CD4-positive, alpha-beta T cell (primary cell): ENCODE measurements around the gene F7. TPM values are rescaled to one million over a fixed set of nuclear protein-coding genes. Genes with fewer than 3 reads are reported as not detected.

Source experiments
- ATAC-seq: fragments of 200-7000 bp; cut with Tn5 transposase; one replicate; pipeline ENCODE4 v1.10.0; 2022; ENCODE audit warnings: mild to moderate bottlenecking; ENCODE audit not compliant: poor library complexity
- CTCF ChIA-PET: fragments of 350-600 bp; sonication (Branson Sonifier 250); formaldehyde crosslinking; loops from one replicate; lab custom pipeline; 2021; ENCODE audit warnings: antibody characterized with exemption, inconsistent platforms; lab: Charles Lee
- POLR2A ChIA-PET: fragments of 350-600 bp; sonication (Branson Sonifier 250); formaldehyde crosslinking; loops from one replicate; lab custom pipeline; 2021; ENCODE audit warnings: antibody characterized with exemption, inconsistent platforms; lab: Charles Lee
- DNase-seq, 14 experiments: peaks; one replicate each; pipeline ENCODE4 v3.0.0-alpha.2; 2013 to 2020; ENCODE audit warnings: mixed read lengths in 2 of 14
- H3K27ac ChIP-seq, 2 donors: one replicate each; pipeline versions ENCODE4 v1.5.1 to v1.7.0; 2013; ENCODE audit warnings: low read length in 2 of 2, low read depth in 1 of 2, mild to moderate bottlenecking in 1 of 2
- H3K27me3 ChIP-seq, 2 experiments: 1 replicate in 1 of 2; 2 replicates in 1 of 2; pipeline versions ENCODE4 v1.6.1 to v1.7.0; 2013; ENCODE audit warnings: low read length in 2 of 2, control low read depth in 1 of 2, mild to moderate bottlenecking in 1 of 2, moderate library complexity in 1 of 2; ENCODE audit not compliant: insufficient read depth in 2 of 2, control insufficient read depth in 1 of 2
- H3K36me3 ChIP-seq: one replicate; pipeline ENCODE4 v1.6.1; 2013; ENCODE audit warnings: low read length, control low read depth; ENCODE audit not compliant: insufficient read depth
- H3K4me1 ChIP-seq: one replicate; pipeline ENCODE4 v1.6.1; 2013; ENCODE audit warnings: low read length, control low read depth; ENCODE audit not compliant: insufficient read depth
- H3K4me3 ChIP-seq: one replicate; pipeline ENCODE4 v1.5.1; 2013; ENCODE audit warnings: mild to moderate bottlenecking, low read length, moderate library complexity
- H3K9me3 ChIP-seq, 2 experiments: 1 replicate in 1 of 2; 2 replicates in 1 of 2; pipeline versions ENCODE4 v1.6.1 to v1.7.0; 2013; ENCODE audit warnings: low read length in 2 of 2, mild to moderate bottlenecking in 2 of 2, control low read depth in 1 of 2, moderate library complexity in 1 of 2; ENCODE audit not compliant: control insufficient read depth in 1 of 2, insufficient read depth in 1 of 2
- H3K27ac Mint-ChIP-seq: one replicate; pipeline ENCODE4 v1.8.0; 2020; ENCODE audit warnings: mixed read lengths
- H3K27me3 Mint-ChIP-seq: one replicate; pipeline ENCODE4 v1.8.0; 2021; ENCODE audit warnings: mixed read lengths
- H3K36me3 Mint-ChIP-seq: one replicate; pipeline ENCODE4 v1.8.0; 2021; ENCODE audit warnings: low read depth, mixed read lengths
- H3K4me1 Mint-ChIP-seq: one replicate; pipeline ENCODE4 v1.8.0; 2021; ENCODE audit warnings: low read depth, mixed read lengths
- H3K4me3 Mint-ChIP-seq: one replicate; pipeline ENCODE4 v1.8.0; 2020; ENCODE audit warnings: mild to moderate bottlenecking, mixed read lengths
- H3K9me3 Mint-ChIP-seq: one replicate; pipeline ENCODE4 v1.8.0; 2020; ENCODE audit warnings: mixed read lengths
- intact Hi-C, 2 experiments: fragments of 100-400 bp; cut with DNase I in 1 of 2; cut with micrococcal nuclease in 1 of 2; formaldehyde crosslinking; loops; one replicate each; pipeline versions ENCODE4 v1.15.1 to v1.9.0; 2023 to 2025; cut with DNase I, micrococcal nuclease
- total RNA-seq, 174 experiments: library from RNA in 2 of 174; stranded (reverse) in 2 of 174; gene quantifications; one replicate each; pipeline ENCODE4 v1.2.3 and lab custom pipeline; 2021 to 2026
- TF ChIP-seq, protein P1 (sequence below): fragments of 200-600 bp; IDR thresholded peaks from one replicate; pipeline ENCODE4 v1.8.0; 2022; ENCODE audit warnings: antibody characterized with exemption, mild to moderate bottlenecking

Gene F7
- total RNA-seq, 2 experiments from 2014 or later, result not detected

DNA sequence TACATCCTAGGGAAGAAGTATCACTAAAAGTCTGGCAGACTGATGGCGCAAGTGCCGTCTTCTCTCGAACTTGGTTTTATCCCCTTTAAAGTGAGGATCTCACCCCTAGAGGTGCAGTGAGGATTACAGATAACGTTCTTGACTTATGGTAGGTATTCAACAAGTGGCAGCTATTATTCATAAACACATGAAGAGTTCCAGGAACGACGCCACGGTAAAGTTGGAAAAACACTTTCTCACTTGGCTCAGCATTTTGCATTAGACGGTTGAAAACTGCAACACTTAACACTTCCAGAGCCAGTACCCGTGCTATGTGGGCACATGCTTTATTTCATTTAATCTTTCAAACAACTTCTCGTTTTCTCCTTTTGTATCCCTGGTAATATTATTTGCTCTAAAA, 61.6 kb downstream of the F7 start:
- intact Hi-C loops, result no loop called here
- POLR2A ChIA-PET, result no interaction called here
- peaks cover 29% of the 10 kb centered on the region for H3K36me3 Mint-ChIP-seq

DNA sequence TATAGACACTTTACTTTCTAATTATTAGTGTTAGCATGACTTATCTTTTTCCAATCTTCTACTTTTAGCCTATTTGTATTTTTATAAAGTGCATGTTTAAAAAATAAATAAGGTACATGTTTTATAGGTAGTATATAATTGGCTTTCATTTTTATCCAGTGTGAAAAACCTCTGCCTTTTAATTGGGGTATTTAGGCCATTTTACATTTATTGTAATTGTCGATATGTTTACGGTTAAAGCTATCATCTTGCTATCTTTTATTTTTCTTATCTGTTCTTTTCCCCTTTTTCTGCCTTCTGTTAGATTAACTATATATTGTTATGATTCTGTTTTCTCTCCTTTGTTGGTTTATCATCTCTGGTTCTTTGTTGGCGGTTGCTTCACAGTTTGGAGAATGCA, 62.0 kb downstream of the F7 start:
- CTCF ChIA-PET, result no interaction called here
- H3K4me1 Mint-ChIP-seq, result peaks cover 28% of the 10 kb centered on the region

More for the DNA sequence above, 61.6 kb downstream of the F7 start:
- Mint-ChIP-seq H3K27ac (no peak overlapping the region), H3K4me3 (no peak overlapping the region), H3K4me1 (peaks cover 28% of the 10 kb centered on the region), H3K27me3 (no peaks in the 10 kb centered on the region), H3K9me3 (peaks cover 4% of the 10 kb centered on the region)
- Histone ChIP-seq H3K4me1 (peaks cover 30% of the 10 kb centered on the region), H3K36me3 (peaks cover 27% of the 10 kb centered on the region), H3K27me3 (no peaks in the 10 kb centered on the region), H3K27ac (no peak overlapping the region), H3K9me3 (peaks cover 0 to 10% of the 10 kb centered on the region in 2 experiments), H3K4me3 (no peak overlapping the region)
- CTCF ChIA-PET, result no interaction called here
- DNase-seq (no peak), ATAC-seq (no peak)
- TF ChIP-seq, protein P1, sequence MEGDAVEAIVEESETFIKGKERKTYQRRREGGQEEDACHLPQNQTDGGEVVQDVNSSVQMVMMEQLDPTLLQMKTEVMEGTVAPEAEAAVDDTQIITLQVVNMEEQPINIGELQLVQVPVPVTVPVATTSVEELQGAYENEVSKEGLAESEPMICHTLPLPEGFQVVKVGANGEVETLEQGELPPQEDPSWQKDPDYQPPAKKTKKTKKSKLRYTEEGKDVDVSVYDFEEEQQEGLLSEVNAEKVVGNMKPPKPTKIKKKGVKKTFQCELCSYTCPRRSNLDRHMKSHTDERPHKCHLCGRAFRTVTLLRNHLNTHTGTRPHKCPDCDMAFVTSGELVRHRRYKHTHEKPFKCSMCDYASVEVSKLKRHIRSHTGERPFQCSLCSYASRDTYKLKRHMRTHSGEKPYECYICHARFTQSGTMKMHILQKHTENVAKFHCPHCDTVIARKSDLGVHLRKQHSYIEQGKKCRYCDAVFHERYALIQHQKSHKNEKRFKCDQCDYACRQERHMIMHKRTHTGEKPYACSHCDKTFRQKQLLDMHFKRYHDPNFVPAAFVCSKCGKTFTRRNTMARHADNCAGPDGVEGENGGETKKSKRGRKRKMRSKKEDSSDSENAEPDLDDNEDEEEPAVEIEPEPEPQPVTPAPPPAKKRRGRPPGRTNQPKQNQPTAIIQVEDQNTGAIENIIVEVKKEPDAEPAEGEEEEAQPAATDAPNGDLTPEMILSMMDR, result no peak

GRCh38 chr13:113168211-113168610, 62.6 kb downstream of the F7 start:
- POLR2A ChIA-PET, result interaction anchor here (1.2 kb wide), 1 partner anchor 12 kb away, joined by 4 read pairs; no protein-coding TSS in a partner anchor
- CTCF ChIA-PET, result no interaction called here
- Histone ChIP-seq H3K9me3 (peaks cover 0 to 7% of the 10 kb centered on the region in 2 experiments), H3K27me3 (no peaks in the 10 kb centered on the region), H3K4me1 (peaks cover 22% of the 10 kb centered on the region), H3K27ac (no peak overlapping the region), H3K4me3 (no peak overlapping the region), H3K36me3 (peaks cover 27% of the 10 kb centered on the region)
- no peaks in the 10 kb centered on the region for H3K27me3 Mint-ChIP-seq
- peak overlapping the region; percentile 20 for H3K27ac Mint-ChIP-seq
- peaks cover 4% of the 10 kb centered on the region for H3K9me3 Mint-ChIP-seq
- DNase-seq, result no peak
- peaks cover 34% of the 10 kb centered on the region for H3K36me3 Mint-ChIP-seq
- ATAC-seq, result no peak
- no peak overlapping the region for H3K4me3 Mint-ChIP-seq
- TF ChIP-seq, protein P1, result no peak
- H3K4me1 Mint-ChIP-seq, result peaks cover 22% of the 10 kb centered on the region
- intact Hi-C loops, result no loop called here

More for the DNA sequence above, 62.0 kb downstream of the F7 start:
- no peak for DNase-seq
- Histone ChIP-seq H3K9me3 (peaks cover 0 to 10% of the 10 kb centered on the region in 2 experiments), H3K4me1 (peaks cover 29% of the 10 kb centered on the region), H3K27ac (no peak overlapping the region), H3K4me3 (no peak overlapping the region), H3K36me3 (peaks cover 27% of the 10 kb centered on the region), H3K27me3 (no peaks in the 10 kb centered on the region)
- no peak overlapping the region for H3K27ac Mint-ChIP-seq
- no peak for ATAC-seq
- peaks cover 4% of the 10 kb centered on the region for H3K9me3 Mint-ChIP-seq
- no peak overlapping the region for H3K4me3 Mint-ChIP-seq
- H3K36me3 Mint-ChIP-seq, result peaks cover 34% of the 10 kb centered on the region
- no peaks in the 10 kb centered on the region for H3K27me3 Mint-ChIP-seq
- POLR2A ChIA-PET, result no interaction called here
- intact Hi-C loops, result no loop called here
- TF ChIP-seq, protein P1, result no peak
